Measurements from ENCODE around the gene ARHGAP29. TPM values are rescaled to one million over a fixed set of nuclear protein-coding genes. Genes with fewer than 3 reads are reported as not detected.
"Not testable (repeated sequence)": the region's sequence is repeated elsewhere in the genome, so short reads cannot be mapped to it uniquely, and the experiment has no call there.

Gene ARHGAP29
- total RNA-seq, 1 donor from 2014 or later: 190 TPM

DNA sequence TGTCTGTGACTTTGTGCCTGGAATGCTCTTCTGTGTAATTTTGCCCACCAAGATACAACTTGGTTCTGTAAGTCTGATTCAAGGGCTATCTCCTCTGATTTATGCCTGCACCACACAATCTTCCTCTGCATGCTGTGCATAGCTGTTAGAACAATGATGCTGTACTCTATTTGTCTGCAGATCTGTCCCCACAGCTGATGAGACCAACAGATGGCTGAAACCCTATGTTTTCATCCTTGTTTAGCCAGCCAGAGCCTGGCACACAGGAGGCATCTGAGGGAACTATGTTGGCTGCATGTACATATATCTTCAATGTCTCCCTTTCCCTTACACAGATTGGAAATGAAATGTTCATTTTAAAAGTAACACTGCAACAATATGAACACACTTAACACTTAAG is 58.5 kb downstream of the ARHGAP29 start:
- no peak for DNase-seq (ENCODE audit: low read depth, low spot score)

DNA sequence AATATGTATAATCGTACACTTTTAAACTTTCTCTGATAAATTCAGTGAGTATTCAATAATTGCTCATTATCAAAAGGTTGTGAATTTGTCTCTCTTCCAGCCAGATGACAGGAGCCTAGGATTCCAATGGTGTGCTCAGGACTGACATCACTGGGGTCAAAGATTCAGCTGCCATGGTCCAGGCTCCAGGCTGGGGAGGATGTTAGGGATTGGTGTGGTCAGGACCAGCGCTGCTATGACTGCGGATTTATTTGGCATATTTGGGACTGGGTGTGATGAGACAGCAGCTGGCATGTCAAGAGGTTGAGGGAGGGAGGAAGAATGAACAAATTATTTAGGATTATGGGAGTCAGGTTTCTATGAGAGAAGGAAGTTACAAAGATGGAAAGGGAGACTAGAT is 68.3 kb downstream of the ARHGAP29 start:
- no peak for DNase-seq (ENCODE audit: low read depth, low spot score)

DNA sequence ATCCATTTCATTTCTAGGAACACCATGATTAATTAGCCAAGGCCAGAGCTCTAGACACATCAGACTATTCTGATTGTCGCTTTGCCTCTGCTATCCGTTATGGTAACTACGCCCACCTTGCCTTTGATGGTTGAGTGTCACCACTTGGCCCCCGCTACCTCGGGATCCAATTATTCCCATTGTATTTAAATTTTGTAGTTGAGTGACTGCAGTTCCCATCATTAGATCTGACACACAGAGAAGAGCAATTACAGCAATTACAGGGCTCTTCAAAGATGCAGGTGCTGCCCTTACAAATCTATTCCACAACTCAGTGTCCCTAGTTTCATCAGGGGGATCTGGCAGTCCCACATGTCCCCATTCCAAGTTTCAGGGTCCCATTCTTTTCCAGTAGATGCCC is 71.5 kb downstream of the ARHGAP29 start:
- no peak for DNase-seq (ENCODE audit: low read depth, low spot score)

DNA sequence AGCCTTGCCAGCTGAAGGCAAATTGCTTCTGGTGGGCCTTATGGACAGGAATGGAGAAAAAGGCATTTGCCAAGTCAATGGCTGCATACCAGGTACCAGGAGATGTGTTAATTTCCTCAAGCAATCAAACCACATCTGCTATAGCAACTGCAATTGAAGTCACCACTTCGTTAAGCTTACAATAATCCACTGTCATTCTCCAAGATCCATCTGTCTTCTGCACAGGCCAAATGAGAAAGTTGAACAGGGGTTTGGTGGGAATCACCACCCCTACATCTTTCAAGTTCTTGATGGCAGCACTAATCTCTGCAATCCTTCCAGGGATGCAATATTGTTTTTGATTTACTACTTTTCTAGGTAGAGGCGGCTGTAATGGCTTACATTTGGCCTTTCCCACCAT is 72.5 kb downstream of the ARHGAP29 start:
- DNase-seq (ENCODE audit: low read depth, low spot score): not testable (repeated sequence)

DNA sequence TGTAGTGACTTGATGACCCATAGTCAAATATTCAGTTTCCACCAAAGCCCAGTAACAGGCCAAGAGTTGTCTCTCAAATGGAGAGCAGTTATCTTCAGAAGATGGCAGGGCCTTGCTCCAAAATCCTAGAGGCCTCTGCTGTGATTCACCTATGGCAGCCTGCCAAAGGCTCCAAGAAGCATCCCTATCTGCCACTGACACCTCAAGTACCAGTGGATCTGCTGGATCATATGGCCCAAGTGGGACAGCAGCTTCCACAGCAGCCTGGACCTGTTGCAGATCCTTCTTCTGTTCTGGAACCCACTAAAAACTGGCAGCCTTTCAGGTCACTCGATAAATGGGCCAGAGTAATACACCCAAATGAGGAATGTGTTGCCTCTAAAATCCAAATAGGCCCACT is 73.3 kb downstream of the ARHGAP29 start:
- not testable (repeated sequence) for DNase-seq (ENCODE audit: low read depth, low spot score)

DNA sequence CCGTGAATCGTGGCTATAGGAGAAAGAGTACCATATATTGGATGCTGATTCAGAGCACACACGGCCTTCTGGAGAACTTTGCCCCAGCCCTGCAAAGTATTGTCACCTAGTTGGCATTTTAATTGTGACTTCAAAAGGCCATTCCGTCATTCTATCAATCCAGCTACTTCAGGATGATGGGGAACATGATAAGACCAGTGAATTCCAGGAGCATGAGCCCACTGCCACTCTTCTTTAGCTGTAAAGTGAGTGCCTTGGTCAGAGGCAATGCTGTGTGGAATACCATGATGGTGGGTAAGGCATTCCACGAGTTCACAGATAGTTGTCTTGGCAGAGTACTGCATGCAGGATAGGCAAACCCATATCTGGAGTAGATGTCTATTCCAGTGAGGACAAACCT is 74.1 kb downstream of the ARHGAP29 start:
- not testable (repeated sequence) for DNase-seq (ENCODE audit: low read depth, low spot score)

DNA sequence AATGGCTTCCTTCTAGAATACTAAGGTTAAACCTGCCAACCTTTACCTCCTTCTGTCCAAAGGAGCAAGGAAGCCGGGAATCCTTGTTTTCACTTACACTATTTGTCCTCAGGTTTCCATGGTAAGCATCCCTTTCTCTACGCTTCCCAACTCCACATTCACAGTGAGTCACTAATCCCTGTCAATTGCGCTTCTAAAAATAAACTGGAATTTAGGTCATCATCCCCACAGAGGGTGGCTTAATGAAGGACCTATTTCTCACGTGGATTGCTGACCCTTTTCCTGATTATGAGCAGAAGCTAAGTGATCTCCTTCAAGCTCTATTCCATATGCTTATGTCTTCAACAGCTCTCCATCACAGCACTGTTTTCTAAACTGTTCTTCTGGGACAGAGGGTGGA is 76.6 kb downstream of the ARHGAP29 start:
- peak; percentile 58 for DNase-seq (ENCODE audit: low read depth, low spot score)

DNA sequence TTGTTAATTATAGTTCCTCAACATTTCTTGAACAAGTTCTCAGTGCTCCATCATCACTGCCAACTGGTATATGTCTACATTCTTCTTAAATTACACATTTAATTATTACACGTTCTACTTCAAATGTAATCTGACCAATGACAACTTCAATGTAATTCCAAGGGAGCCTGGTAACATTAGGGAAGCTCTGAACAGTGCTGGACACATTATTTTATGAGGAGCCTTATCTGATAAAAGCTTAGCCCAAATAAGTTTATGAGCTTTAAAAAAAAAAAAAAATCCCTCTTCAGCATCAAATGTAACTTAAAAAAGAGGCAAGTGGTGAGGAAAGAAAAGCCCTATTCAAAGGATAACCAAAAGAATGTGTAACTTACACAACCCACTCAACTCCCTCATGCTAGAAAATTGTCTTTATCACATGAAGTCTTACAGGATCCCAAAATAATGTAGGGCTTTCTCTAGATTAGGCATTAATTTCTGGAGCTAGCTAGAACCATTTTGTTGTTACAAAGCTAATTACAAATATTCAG is 81.2 kb downstream of the ARHGAP29 start:
- no peak for DNase-seq (ENCODE audit: low read depth, low spot score)

DNA sequence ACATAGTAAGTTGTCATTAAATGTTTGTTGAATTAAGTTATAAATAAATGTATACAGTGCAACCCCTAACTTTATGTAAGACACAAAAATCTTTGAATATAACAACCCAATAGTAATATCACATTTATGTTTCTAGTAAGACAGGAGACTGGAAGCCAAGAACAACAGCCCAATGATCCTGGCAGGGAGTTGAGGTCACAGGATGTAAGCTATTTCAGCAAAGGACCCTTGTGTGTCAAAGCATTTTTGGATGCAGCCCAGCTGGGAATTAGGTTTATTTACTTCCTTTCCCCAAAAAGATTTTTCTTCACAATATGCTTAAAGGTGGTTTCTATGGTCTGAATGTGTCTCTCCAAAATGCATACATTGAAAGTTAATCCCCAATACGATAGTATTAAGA is 82.4 kb downstream of the ARHGAP29 start:
- peak; percentile 37 for DNase-seq (ENCODE audit: low read depth, low spot score)

DNA sequence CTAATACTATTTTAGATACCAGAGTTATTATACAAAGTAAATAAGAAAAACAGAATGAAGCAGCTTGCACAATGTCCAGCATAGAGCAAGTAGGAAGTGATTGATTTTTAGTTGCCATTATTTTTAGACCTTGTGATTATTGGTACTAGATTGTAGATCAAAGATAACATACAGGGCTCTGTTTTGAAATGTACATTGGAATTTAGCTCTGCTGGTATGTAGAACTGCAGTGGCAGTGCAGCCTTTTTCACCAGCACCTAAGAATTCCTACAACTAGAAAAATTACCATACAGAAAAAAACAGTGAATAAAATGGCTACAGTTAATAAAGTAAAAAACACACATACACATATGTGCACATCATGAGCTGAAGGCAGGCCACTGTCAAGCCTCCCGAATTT is 84.3 kb downstream of the ARHGAP29 start:
- no peak for DNase-seq (ENCODE audit: low read depth, low spot score)

DNA sequence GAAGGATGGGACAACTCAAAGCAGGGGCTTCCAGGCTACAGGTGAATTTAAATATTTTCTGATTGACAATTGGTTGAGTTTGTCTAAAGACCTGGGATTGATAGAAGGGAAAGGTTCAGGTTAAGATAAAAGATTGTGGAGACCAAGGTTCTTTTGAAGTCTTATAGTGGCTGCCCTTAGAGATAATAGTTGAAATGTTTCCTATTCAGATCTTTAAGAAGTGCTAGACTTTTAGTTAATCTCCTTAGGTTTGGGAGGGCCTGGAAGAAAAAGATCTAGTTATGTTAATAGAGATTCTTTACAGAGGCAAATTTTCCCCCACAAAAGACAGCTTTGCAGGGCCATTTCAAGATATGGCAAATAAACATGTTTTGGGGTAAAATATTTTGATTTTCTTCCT is 88.2 kb downstream of the ARHGAP29 start:
- not testable (repeated sequence) for DNase-seq (ENCODE audit: low read depth, low spot score)

DNA sequence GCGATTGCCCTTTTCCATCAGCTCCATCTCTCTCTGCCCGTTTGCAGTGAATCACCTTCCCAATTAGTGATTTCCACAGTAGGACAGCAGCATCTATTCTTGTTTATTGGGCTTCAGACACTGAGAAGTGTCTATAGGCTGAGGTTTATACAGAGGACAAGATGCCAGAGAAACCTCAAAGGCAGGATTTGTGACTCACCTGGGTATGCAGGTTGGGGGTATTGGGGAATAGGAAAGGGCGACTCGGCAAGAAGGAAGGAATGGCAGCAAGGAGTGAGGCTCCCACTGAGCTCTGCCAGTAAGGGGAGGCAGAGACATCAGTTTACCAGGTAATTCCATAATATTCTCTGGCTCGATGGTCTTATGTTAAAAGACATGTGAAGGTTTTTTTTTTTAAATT is 91.1 kb downstream of the ARHGAP29 start:
- DNase-seq (ENCODE audit: low read depth, low spot score): no peak

DNA sequence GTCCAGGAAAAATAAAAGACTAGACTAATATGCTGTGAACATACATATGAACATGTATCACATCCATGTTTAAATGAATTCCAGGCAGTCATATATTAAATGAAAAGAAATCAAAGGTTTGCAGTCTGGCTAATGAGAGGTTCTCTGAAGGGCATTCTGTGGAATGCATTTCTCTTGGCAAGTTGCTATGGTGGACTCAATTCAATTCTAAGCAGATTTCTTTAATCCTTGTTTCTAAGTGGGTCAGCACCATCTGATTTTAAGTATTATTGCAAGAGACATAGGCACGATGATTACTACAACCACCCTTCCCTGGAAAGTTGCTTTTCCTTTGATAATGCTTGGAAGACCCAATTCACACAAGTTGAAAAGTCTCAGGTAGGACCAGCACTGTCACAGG is 92.5 kb downstream of the ARHGAP29 start:
- DNase-seq (ENCODE audit: low read depth, low spot score): no peak

DNA sequence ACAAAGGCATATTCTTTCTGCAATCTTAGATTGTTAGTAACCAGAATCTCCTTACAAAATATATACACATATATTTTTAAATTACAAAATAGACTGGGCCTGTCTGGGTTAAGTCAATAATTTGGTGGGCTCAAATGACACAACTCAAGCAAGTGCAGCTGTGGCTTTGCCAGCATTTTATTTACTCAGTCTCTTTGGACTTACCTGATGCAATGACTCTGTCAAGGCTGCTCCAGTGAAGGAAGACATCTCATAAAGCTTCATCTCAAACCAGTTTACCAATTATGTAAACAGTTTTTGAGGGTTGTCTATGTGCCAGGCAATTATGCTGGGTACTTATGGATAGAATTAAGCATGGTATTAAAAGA is 93.6 kb downstream of the ARHGAP29 start:
- no peak for DNase-seq (ENCODE audit: low read depth, low spot score)

DNA sequence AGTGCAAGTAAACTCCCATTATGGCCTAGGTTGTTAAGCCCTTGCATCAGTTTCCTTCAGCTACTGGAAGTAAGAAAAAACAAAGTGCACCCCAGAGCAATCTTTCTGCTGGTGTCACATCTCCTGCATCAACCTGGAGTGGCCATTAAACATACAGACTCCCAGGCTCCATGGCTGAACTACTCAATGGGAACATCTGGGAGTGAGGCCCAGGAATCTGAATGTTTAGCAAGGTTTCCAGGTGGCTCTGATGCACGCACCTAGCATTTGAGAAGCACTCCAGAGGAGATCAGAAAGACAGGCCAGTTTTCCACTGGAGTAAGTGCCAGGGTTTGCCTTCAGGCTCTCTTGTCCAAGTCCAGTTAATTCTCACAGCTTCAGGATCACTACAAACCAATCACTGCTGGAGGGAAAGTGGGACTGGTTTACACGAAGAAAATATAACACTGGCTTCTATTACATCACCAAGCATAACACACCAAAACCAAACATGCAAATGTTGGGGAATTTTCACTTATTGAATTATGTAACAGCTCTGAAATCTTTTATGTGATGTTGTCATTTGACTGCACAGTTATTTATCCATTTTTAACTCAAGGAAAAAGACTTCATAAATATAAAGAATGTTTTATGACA is 94.1 kb downstream of the ARHGAP29 start:
- DNase-seq (ENCODE audit: low read depth, low spot score): no peak

DNA sequence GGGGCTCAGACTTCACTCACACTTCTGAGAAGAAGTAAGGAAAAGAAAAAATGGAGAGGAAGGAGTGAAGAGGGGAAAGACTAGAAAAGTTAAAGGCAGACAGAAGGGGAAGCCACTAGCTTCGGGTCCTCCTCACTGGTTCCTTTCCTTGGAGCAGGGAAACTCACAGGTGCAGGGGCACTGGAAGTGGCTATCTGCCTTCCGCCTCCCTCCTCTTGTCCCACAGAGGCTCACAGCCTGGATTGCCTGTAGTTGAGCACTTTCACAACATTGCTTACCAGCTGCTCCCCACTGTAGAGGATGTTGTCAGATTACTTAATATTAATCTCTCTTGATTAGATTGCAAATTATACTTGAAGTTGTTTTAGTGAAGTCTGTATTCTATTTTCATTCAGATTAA is 94.8 kb downstream of the ARHGAP29 start:
- no peak for DNase-seq (ENCODE audit: low read depth, low spot score)

DNA sequence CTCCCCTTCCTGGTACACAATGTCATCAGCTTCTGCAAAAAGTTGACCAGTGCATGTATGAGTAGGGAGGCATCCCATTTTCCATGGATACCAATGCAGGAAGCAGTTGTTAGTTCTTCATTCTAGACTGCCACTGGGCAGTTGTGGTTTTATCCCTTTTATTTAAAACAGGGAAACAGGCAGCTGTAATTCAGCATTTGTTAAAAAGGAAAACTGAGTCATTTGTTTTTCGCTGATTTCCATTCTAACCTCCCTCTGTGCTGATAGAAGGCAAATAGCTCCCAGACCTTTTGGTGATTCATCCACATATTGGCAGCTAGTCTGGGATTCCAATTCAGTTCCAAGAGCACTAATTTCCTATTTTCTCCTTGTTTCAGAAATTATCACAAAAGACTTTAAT is 95.4 kb downstream of the ARHGAP29 start:
- DNase-seq (ENCODE audit: low read depth, low spot score): peak; percentile 87

DNA sequence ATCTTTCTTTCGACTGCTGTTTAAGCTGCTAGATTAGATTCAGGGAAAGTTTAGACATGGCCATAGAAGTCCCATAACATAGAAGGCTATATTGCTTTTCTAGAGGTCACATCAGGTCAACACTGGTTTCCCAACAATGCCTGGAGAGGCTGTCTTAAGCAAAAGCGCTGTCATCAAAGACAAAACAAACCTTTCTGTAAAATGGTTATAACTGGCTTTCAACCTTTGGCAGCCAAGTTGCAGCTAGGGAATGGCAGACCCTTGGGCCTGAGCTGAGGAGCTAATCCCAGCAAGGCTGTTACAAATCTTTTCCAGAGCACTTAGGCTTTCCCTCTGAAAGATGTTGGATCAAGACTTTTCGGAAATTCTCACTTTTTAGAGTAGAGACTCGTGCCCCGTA is 105.3 kb downstream of the ARHGAP29 start:
- no peak for DNase-seq (ENCODE audit: low read depth, low spot score)

DNA sequence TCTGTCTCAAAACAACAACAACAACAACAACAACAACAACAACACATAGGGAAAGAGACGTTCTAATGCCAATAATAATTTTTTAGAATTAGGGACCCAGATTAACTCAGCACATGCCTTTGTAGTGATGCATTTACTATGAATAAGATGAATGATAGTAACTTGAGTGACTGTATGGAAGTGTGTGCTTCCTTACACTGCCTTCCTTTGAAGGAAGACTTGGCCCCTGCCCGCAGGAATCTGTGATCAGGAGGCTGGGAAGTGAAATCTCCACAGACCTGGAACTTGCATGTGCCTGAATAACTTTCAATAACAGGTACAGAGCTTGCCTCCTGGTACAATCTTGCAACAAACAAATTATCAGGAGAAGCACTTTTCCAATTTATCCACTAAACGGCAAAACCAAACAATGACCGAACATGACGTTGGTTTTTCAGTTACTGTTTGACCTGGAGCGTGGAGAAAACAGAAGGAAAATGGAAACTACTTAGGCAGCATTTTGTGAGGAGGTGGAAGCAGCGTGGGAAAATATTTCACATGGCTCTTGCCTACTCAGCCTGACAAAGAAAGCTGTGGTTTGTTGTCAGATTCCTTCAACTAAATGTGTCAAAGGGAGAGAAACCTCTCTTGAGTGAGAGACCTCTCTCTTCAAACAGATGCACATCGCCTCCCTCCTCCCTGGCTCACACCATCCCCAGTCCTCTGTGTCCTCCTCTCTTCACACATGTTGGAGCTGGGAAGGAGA is 106.4 kb downstream of the ARHGAP29 start:
- no peak for DNase-seq (ENCODE audit: low read depth, low spot score)

DNA sequence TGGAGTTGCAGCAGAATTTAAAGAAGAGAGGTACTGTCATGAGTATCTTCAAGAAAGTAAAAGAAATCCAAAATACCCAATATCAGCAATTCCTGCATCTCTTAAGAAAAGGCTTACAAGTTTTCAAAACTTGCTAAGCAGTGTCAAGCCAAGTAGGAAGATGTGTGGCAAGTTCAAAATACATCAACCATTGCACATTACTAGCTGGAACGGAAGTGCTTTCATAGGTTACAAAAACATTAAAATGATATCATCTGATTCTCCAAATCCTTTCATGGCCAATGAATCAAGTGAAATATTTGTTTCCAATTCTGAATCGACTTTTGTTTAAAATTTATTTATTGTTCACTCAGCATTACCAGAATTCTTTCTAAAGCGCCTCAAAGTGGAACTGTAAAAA is 110.7 kb downstream of the ARHGAP29 start:
- DNase-seq (ENCODE audit: low read depth, low spot score): no peak

DNA sequence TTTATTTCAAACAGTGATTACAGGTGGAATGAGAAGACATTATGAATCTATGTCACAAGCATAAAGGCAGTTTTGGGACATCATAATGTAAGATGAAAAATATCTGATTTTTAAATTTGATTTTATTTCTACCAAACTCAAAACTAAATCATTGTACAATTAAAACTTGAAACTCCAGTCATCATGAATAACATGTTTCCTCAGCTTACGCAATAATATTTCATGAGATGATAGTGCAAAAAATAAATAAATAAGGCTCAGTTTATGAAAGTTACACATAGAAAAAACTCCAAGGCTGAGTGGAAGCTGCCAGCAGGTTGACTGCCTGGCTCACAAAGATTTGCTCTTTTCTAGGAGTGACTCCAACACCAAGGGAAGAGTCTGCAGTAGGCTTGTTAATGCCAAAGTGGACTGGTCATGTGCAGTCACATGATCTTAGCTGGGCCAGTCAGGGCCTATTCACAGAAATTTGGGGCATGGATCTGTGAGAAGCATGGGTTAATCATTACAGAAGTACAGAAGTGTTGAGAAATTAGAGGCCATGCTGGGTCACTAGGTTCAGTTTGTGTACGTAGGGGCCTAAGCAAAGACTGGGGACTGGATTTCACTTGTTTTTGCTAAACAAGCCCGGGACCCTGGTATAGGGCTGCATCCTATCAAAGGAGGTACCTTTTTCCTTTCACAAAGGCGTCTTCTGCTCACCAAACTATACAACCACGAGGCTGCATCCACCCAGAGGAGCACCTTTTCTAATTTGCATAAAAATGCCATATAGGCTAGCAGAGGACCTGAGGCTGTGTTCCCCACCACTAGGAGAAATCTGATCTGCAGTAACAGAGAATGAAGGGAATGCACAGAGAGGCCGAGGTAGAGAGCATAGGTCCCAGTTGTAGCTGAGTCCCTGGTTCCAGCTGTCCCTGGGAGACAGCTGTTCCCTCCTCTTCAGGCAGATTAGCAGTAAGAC is 111.6 kb downstream of the ARHGAP29 start:
- no peak for DNase-seq (ENCODE audit: low read depth, low spot score)

DNA sequence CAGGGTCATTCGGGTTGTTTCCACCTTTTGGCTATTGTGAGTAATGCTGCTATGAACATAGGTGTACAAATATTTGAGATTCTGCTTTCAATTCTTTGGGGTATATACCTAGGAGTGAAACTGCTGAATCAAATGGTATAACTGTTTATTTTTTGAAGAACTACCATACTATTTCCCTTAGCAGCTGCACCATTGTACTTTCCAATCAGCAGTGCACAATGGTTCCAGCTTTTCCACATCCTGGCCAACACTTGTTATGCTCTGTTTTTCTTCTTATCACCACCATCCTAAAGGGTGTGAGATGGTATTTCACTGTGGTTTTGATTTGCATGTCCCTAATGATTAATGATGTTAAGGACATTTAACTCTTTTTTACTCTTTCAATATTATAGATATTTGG is 112.8 kb downstream of the ARHGAP29 start:
- no peak for DNase-seq (ENCODE audit: low read depth, low spot score)
